Embryonic facial prominence (tissue), 1 donor: ENCODE data around the gene TFAP2B.

ENCODE experiments used
- DNase-seq: peaks from one replicate; pipeline ENCODE4 v3.0.0-alpha.2; 2016; ENCODE audit errors: extremely low spot score

Gene TFAP2B

GRCh38 chr6:50848989-50849795 lies 30.5 kb downstream of the TFAP2B start:
- no peak for DNase-seq

DNA sequence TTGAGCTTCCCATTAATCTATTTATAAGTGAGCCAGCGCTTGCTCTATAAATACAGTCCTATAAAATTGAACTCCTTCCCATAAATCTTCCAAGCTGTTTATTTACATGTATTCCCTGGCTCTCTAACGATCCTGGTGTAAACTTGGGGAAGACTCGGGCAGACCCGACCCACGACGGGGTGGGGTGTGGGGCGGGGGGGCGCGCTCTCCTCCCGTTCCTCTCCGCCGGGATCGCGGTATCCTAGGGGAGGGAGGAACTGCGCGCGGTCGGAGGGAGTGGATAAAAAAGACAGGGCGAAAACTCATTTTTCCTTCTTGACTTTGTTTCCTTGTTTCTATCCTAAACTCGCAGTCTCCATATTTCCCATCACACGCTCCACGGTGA lies 31.1 kb downstream of the TFAP2B start:
- DNase-seq = no peak

DNA sequence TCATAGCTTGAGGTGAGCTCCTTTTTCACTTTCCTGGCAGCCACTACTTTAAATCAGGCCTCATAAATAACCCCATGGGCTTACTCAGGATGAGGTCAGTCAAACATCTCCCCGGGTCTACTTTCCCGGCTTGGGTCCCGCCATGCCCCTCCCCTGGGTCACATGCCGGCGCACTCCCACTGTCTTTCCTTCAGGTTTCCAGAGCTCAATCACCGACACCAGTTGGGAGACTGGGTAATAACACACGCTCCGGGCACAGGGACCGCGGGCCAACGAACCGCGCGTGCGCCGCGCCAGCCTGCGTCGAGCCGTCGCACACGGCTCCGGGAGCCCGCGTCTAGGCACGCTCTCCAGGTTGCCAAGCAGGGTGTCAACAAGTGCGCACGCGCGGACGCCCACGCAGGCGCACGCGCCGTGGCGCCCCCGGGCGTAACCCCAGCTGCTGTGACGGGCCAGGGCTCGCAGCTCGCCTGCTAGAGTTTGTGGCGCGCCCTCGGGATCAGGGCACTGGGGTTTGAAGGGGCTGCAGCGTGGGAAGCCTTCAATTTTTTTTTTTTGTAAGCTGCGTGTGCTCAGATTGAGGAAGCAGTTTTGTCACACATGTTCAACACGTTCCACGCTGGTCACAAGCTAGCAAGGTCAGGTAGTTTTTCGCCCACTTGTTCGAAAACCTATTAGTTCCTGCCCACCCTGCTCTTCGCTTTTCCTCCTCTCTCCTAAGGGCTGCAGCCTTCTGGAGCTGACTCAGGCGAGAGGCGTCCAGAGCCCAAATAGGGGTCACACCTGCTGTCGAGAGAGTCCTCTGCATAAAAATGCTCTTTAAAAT lies 31.8 kb downstream of the TFAP2B start:
- DNase-seq = no peak

DNA sequence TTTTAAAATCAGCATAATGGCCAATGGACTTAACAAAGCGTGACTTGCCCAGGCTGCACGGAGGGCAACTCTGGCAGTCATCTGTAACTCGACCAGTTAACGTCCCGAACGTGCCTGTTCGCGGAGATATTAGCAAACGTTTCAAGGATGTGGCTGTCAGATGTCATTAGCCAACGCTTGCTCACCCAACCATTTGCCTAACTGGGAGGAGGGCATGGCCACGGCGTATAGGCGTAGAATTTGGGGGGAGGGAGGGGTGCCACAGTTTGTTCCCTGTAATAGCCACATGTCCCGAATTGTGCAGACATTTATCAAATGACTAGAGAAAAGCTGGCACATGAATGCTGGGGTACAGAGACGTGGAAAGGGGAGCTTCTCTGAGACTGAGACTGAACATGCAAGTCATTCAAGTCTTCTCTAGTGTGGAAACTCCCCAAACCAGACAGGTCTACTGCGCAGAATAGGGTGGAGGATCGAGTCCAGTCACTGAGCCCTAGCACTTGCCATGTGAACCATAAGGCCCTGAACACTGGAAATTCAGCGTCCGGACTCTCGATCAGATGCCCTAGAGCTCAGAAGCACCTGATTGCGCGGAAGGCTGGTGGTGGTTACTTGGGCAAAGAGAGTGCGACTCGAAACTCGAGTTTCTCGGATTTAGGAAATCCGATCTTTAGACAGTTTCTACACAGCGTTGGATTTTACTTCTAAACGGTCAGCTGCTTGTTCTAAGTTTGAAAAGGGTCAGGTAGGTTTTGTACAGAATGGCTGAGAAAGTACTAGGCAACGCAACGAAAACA lies 32.6 kb downstream of the TFAP2B start:
- no peak for DNase-seq

GRCh38 chr6:50853939-50854338 lies 35.3 kb downstream of the TFAP2B start:
- no peak for DNase-seq

- no peak for DNase-seq
Measured at GRCh38 chr6:50861692-50862091, 43.0 kb downstream of the TFAP2B start.

- no peak for DNase-seq
Measured at GRCh38 chr6:50862176-50862575, 43.5 kb downstream of the TFAP2B start.

DNA sequence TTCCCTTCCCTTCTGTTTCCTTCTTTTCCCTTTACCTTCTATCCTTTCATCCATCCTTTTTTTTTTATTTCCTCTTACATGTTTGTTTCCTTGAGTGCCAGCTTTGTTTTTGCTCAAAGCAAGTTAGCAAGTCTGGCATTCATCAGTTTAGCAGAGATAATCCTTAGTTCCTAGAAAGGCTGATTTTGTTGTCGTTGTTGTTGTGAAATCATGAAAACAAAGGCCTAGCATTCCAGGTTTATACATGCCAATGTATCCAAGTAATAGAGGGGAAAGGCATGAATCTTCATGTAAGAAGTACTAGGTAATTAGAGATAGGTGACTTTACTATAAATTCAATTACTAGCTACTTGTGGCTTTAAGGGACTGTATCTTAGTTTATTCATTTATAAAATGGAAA lies 45.9 kb downstream of the TFAP2B start:
- no peak for DNase-seq

DNA sequence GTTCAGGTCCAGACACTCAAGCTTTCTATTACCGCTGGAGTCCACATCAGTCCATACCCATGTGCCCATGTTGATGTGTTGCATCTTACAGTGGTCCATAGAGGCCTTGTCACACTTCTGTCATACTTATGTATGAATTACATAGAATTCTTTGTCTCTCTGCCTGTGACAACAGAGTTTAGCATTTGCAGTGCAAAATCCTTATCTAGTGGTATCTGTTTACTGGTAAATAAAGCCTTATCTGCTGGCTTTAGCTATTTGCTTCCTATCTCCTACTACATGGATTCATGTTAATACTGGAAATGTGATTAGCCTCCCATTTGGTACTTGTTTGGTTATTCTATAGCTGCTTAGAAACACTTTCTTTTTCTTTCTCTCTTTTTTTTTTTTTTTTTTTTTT lies 49.8 kb downstream of the TFAP2B start:
- DNase-seq = no peak

- no peak for DNase-seq
Measured at GRCh38 chr6:50873167-50873566, 54.5 kb downstream of the TFAP2B start.

DNA sequence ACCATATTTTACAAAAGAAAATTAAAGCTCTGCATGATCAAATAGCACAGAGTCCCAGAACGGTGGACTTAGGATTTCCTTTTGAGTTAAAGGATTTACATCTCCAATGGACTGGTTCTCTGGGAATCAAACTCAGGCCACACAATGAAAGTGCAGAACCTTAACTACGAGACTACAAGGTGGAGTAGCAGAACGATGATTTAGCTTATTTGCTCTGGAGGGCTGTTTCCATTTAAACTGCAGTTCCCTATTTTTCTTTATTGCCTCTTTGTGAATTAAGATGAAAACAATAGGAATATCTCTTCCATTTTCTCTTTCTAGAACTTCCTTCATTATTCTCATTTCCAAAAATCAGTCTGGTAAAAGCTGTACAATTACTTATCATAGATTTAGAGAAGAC lies 65.7 kb downstream of the TFAP2B start:
- DNase-seq = no peak

GRCh38 chr6:50887112-50887511 lies 68.4 kb downstream of the TFAP2B start:
- no peak for DNase-seq

GRCh38 chr6:50889497-50889896 lies 70.8 kb downstream of the TFAP2B start:
- no peak for DNase-seq

- no peak for DNase-seq
Measured at GRCh38 chr6:50889935-50890334, 71.3 kb downstream of the TFAP2B start.

DNA sequence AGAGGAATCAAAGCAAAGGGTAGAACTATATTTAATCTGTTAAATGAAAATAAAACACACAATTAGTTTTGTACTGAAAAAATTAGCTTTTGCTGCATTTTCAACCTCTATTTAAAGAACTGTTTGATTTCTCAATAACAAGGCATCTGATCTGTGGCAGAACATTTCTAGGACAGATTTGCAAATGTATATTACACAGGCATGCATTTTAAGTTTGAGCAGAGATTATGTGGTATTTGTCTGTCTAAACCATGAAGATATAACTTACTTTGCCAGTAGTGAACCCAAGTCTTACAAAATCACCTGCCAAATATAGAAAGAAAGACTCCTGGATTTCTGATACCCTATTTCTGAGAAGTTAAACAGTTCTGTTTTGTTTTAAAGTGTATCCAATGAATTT lies 71.9 kb downstream of the TFAP2B start:
- DNase-seq = no peak

GRCh38 chr6:50891290-50891689 lies 72.6 kb downstream of the TFAP2B start:
- DNase-seq = no peak
